ENCODE measurements around the gene EHMT1.

Gene EHMT1

DNA sequence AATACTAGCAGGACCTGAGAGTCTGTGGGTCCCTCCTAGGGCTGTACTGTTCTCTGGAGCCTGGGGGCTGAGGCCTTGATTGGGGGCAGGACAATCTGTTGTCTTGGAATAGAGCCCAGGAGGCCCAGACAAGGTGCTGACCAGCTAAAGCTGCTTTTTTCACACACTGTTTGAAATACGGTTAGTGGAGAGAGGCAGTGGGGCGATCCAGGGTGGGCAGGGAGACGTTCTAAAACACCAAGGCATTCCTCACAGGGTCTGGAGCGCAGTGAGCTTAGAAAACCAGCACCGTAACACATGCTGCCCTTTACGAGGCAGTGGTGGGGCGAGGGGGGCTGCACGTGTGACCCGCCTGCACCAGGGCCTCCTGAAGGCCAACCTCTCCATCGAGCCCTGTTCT lies 55.1 kb downstream of the EHMT1 start:
- H3K9ac ChIP-seq (ENCODE audit: low read depth, low read length, poor library complexity, severe bottlenecking) = peak overlapping the region; percentile 39
- TF ChIP-seq CTCF (conservative IDR thresholded peaks at IDR 0.05; ENCODE audit: low read length) (no peak), EZH2phosphoT487 (IDR thresholded peaks at IDR 0.05; ENCODE audit: borderline replicate concordance) (no peak)
- H3K4me1 ChIP-seq (ENCODE audit: insufficient read depth, low read length, poor library complexity, severe bottlenecking) = peaks cover 18% of the 10 kb centered on the region
- H4K20me1 ChIP-seq (ENCODE audit: insufficient read depth, low read length, poor library complexity, severe bottlenecking) = peaks cover 60% of the 10 kb centered on the region
- H2AFZ ChIP-seq (ENCODE audit: low read length) = no peak overlapping the region
- peaks cover 86% of the 10 kb centered on the region for H3K79me2 ChIP-seq (ENCODE audit: insufficient read depth, low read length)
- H3K9me3 ChIP-seq (ENCODE audit: insufficient read depth, low read depth, low read length) = no peaks in the 10 kb centered on the region
- no peak overlapping the region for H3K4me3 ChIP-seq (ENCODE audit: low read length, poor library complexity, severe bottlenecking)
- no peaks in the 10 kb centered on the region for H3F3A ChIP-seq (ENCODE audit: low read depth)
- peaks cover 4% of the 10 kb centered on the region; the same call in 1 of the 2 replicates for H3K36me3 ChIP-seq (ENCODE audit: insufficient read depth, low read length)
- H3K9me2 ChIP-seq (replicated peaks; ENCODE audit: low read depth, low read length) = no peaks in the 10 kb centered on the region
- no peaks in the 10 kb centered on the region for H3K27me3 ChIP-seq (ENCODE audit: insufficient read depth, low read length, poor library complexity, severe bottlenecking)
- H3K4me2 ChIP-seq (ENCODE audit: low read depth, low read length, poor library complexity, severe bottlenecking) = peak overlapping the region; percentile 53

GRCh38 chr9:137674307-137674975 lies 55.6 kb downstream of the EHMT1 start:
- H2AFZ ChIP-seq (ENCODE audit: low read length) = no peak overlapping the region
- no peak overlapping the region for H3K4me2 ChIP-seq (ENCODE audit: low read depth, low read length, poor library complexity, severe bottlenecking)
- no peaks in the 10 kb centered on the region for H3K27me3 ChIP-seq (ENCODE audit: insufficient read depth, low read length, poor library complexity, severe bottlenecking)
- no peaks in the 10 kb centered on the region; the same call in 1 of the 2 replicates for H3K36me3 ChIP-seq (ENCODE audit: insufficient read depth, low read length)
- H3K4me1 ChIP-seq (ENCODE audit: insufficient read depth, low read length, poor library complexity, severe bottlenecking) = peaks cover 18% of the 10 kb centered on the region
- H3K79me2 ChIP-seq (ENCODE audit: insufficient read depth, low read length) = peaks cover 86% of the 10 kb centered on the region
- TF ChIP-seq CTCF (conservative IDR thresholded peaks at IDR 0.05; ENCODE audit: low read length) (no peak), EZH2phosphoT487 (IDR thresholded peaks at IDR 0.05; ENCODE audit: borderline replicate concordance) (no peak)
- H3K9ac ChIP-seq (ENCODE audit: low read depth, low read length, poor library complexity, severe bottlenecking) = peak overlapping the region; percentile 39
- no peak overlapping the region for H3K4me3 ChIP-seq (ENCODE audit: low read length, poor library complexity, severe bottlenecking)
- H3K9me2 ChIP-seq (replicated peaks; ENCODE audit: low read depth, low read length) = no peaks in the 10 kb centered on the region
- no peaks in the 10 kb centered on the region for H3K9me3 ChIP-seq (ENCODE audit: insufficient read depth, low read depth, low read length)
- H3F3A ChIP-seq (ENCODE audit: low read depth) = no peaks in the 10 kb centered on the region
- peaks cover 57% of the 10 kb centered on the region for H4K20me1 ChIP-seq (ENCODE audit: insufficient read depth, low read length, poor library complexity, severe bottlenecking)

- H4K20me1 ChIP-seq (ENCODE audit: insufficient read depth, low read length, poor library complexity, severe bottlenecking) = peaks cover 57% of the 10 kb centered on the region
- H3K4me1 ChIP-seq (ENCODE audit: insufficient read depth, low read length, poor library complexity, severe bottlenecking) = peaks cover 18% of the 10 kb centered on the region
- H3K4me2 ChIP-seq (ENCODE audit: low read depth, low read length, poor library complexity, severe bottlenecking) = no peak overlapping the region
- no peaks in the 10 kb centered on the region for H3K9me2 ChIP-seq (replicated peaks; ENCODE audit: low read depth, low read length)
- H3K9me3 ChIP-seq (ENCODE audit: insufficient read depth, low read depth, low read length) = no peaks in the 10 kb centered on the region
- no peak overlapping the region for H3K9ac ChIP-seq (ENCODE audit: low read depth, low read length, poor library complexity, severe bottlenecking)
- no peaks in the 10 kb centered on the region; the same call in 1 of the 2 replicates for H3K36me3 ChIP-seq (ENCODE audit: insufficient read depth, low read length)
- TF ChIP-seq CTCF (conservative IDR thresholded peaks at IDR 0.05; ENCODE audit: low read length) (no peak), EZH2phosphoT487 (IDR thresholded peaks at IDR 0.05; ENCODE audit: borderline replicate concordance) (no peak)
- H3K27me3 ChIP-seq (ENCODE audit: insufficient read depth, low read length, poor library complexity, severe bottlenecking) = no peaks in the 10 kb centered on the region
- peaks cover 87% of the 10 kb centered on the region for H3K79me2 ChIP-seq (ENCODE audit: insufficient read depth, low read length)
- H3K4me3 ChIP-seq (ENCODE audit: low read length, poor library complexity, severe bottlenecking) = no peak overlapping the region
- H2AFZ ChIP-seq (ENCODE audit: low read length) = no peak overlapping the region
- H3F3A ChIP-seq (ENCODE audit: low read depth) = no peaks in the 10 kb centered on the region
Measured at GRCh38 chr9:137674976-137675320, 56.1 kb downstream of the EHMT1 start.

Measured in Loucy (cell line).